Measurements from ENCODE around the gene CFAP97.

DNA sequence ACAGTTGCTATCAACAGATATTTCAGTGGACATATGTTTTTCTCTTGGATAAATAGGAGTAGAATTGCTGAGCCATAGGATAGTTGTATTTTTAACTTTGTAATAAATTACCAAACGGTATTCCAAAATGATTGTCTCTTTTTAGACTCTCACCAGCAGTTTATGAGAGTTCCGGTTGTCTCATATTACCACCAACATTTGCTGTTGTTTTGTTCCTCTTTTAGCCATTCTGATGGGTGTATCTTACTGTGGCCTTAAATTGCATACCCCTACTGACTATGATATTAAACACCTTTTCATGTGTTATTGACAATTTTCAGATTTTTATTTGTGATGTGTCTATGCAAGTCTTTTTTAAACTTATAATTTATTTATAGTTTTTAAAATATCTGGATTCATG lies 45.3 kb upstream of the CFAP97 start:
- TF ChIP-seq CTCF (IDR thresholded peaks at IDR 0.05) (no peak), POLR2A (IDR thresholded peaks at IDR 0.05) (no peak)
